ENCODE data around the gene ID2.

The ID2 gene

GRCh38 chr2:8659735-8660492 lies 21.9 kb upstream of the ID2 start:
- Histone ChIP-seq H3K4me3 (ENCODE audit: severe bottlenecking) (no peak overlapping the region), H3K9me3 (ENCODE audit: severe bottlenecking) (no peaks in the 10 kb centered on the region), H3K27me3 (ENCODE audit: insufficient read depth, poor library complexity, severe bottlenecking) (no peaks in the 10 kb centered on the region), H3K27ac (ENCODE audit: poor library complexity, severe bottlenecking) (no peak overlapping the region), H3K4me1 (ENCODE audit: insufficient read depth, poor library complexity, severe bottlenecking) (no peaks in the 10 kb centered on the region), H3K36me3 (ENCODE audit: low read depth) (no peaks in the 10 kb centered on the region)
- ATAC-seq (ENCODE audit: low read depth) (no peak), DNase-seq (ENCODE audit: low spot score) (no peak)
- no peak for TF ChIP-seq CTCF (IDR thresholded peaks at IDR 0.05; ENCODE audit: poor library complexity, severe bottlenecking)

GRCh38 chr2:8661235-8661634 lies 20.6 kb upstream of the ID2 start:
- ATAC-seq (ENCODE audit: low read depth) (no peak), DNase-seq (ENCODE audit: low spot score) (no peak)
- H3K9me3 ChIP-seq (ENCODE audit: severe bottlenecking): no peaks in the 10 kb centered on the region
- no peaks in the 10 kb centered on the region for H3K4me1 ChIP-seq (ENCODE audit: insufficient read depth, poor library complexity, severe bottlenecking)
- H3K36me3 ChIP-seq (ENCODE audit: low read depth): no peaks in the 10 kb centered on the region
- H3K27ac ChIP-seq (ENCODE audit: poor library complexity, severe bottlenecking): no peak overlapping the region
- no peak overlapping the region for H3K4me3 ChIP-seq (ENCODE audit: severe bottlenecking)
- no peaks in the 10 kb centered on the region for H3K27me3 ChIP-seq (ENCODE audit: insufficient read depth, poor library complexity, severe bottlenecking)
- TF ChIP-seq CTCF (IDR thresholded peaks at IDR 0.05; ENCODE audit: poor library complexity, severe bottlenecking): no peak

GRCh38 chr2:8661736-8662135 lies 20.1 kb upstream of the ID2 start:
- TF ChIP-seq CTCF (IDR thresholded peaks at IDR 0.05; ENCODE audit: poor library complexity, severe bottlenecking): no peak
- no peaks in the 10 kb centered on the region for H3K9me3 ChIP-seq (ENCODE audit: severe bottlenecking)
- DNase-seq (ENCODE audit: low spot score): no peak

GRCh38 chr2:8662239-8662879 lies 19.5 kb upstream of the ID2 start:
- DNase-seq (ENCODE audit: low spot score) (no peak), ATAC-seq (ENCODE audit: low read depth) (peak; percentile 87)
- H3K9me3 ChIP-seq (ENCODE audit: severe bottlenecking): no peaks in the 10 kb centered on the region
- H3K27me3 ChIP-seq (ENCODE audit: insufficient read depth, poor library complexity, severe bottlenecking): no peaks in the 10 kb centered on the region
- no peaks in the 10 kb centered on the region for H3K36me3 ChIP-seq (ENCODE audit: low read depth)
- TF ChIP-seq CTCF (IDR thresholded peaks at IDR 0.05; ENCODE audit: poor library complexity, severe bottlenecking): peak; percentile 27
- H3K4me1 ChIP-seq (ENCODE audit: insufficient read depth, poor library complexity, severe bottlenecking): no peaks in the 10 kb centered on the region
- no peak overlapping the region for H3K4me3 ChIP-seq (ENCODE audit: severe bottlenecking)
- no peak overlapping the region for H3K27ac ChIP-seq (ENCODE audit: poor library complexity, severe bottlenecking)

More at GRCh38 chr2:8661736-8662135, 20.1 kb upstream of the ID2 start:
- ATAC-seq (ENCODE audit: low read depth): no peak
- no peaks in the 10 kb centered on the region for H3K27me3 ChIP-seq (ENCODE audit: insufficient read depth, poor library complexity, severe bottlenecking)
- H3K4me1 ChIP-seq (ENCODE audit: insufficient read depth, poor library complexity, severe bottlenecking): no peaks in the 10 kb centered on the region
- no peak overlapping the region for H3K4me3 ChIP-seq (ENCODE audit: severe bottlenecking)
- H3K36me3 ChIP-seq (ENCODE audit: low read depth): no peaks in the 10 kb centered on the region
- no peak overlapping the region for H3K27ac ChIP-seq (ENCODE audit: poor library complexity, severe bottlenecking)

GRCh38 chr2:8663997-8664396 lies 17.9 kb upstream of the ID2 start:
- Histone ChIP-seq H3K27me3 (ENCODE audit: insufficient read depth, poor library complexity, severe bottlenecking) (no peaks in the 10 kb centered on the region), H3K27ac (ENCODE audit: poor library complexity, severe bottlenecking) (no peak overlapping the region), H3K36me3 (ENCODE audit: low read depth) (no peaks in the 10 kb centered on the region), H3K4me3 (ENCODE audit: severe bottlenecking) (no peak overlapping the region), H3K9me3 (ENCODE audit: severe bottlenecking) (no peaks in the 10 kb centered on the region), H3K4me1 (ENCODE audit: insufficient read depth, poor library complexity, severe bottlenecking) (no peaks in the 10 kb centered on the region)
- TF ChIP-seq CTCF (IDR thresholded peaks at IDR 0.05; ENCODE audit: poor library complexity, severe bottlenecking): no peak
- DNase-seq (ENCODE audit: low spot score): no peak
- ATAC-seq (ENCODE audit: low read depth): no peak

All from RWPE2 (cell line).